Measurements from ENCODE around the gene ZNF423.

DNA sequence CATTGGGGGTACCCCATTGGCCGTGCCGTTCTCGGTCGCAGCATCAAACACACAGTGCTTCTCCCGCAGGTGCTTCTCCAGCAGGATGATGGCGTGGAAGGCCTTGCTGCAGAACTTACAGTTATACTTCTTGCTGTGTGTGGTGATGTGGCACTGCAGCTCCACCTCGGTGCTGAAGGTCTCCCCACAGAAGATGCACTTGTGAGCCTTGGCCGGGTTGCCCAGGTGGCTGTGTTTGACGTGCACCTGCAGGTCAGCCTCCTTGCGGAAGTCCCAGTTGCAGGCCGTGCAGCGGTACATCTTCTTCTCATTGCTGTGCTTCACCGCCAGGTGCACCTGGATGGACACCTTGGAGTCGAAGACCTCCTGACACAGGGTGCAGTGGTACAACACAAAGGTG, 219.3 kb downstream of the ZNF423 start:
- no peak for TF ChIP-seq ELF4 (IDR thresholded peaks at IDR 0.05)
- TF ChIP-seq NFRKB (IDR thresholded peaks at IDR 0.05): no peak
- TF ChIP-seq FOXM1 (IDR thresholded peaks at IDR 0.05; ENCODE audit: borderline replicate concordance): no peak
- no peak for TF ChIP-seq TARDBP (IDR thresholded peaks at IDR 0.05)
- TF ChIP-seq CTBP1 (IDR thresholded peaks at IDR 0.05; ENCODE audit: borderline replicate concordance): no peak
- no peak for TF ChIP-seq BHLHE40 (IDR thresholded peaks at IDR 0.05; ENCODE audit: borderline replicate concordance)
- no peak for TF ChIP-seq HDGF (IDR thresholded peaks at IDR 0.05; ENCODE audit: borderline replicate concordance)
- TF ChIP-seq FOXA1 (IDR thresholded peaks at IDR 0.05): no peak
- no peak for TF ChIP-seq FOXK2 (IDR thresholded peaks at IDR 0.05)
